Measurements from ENCODE around the gene PTBP1. TPM values are rescaled to one million over a fixed set of nuclear protein-coding genes. Genes with fewer than 3 reads are reported as not detected.

The PTBP1 gene
- total and polyA plus RNA-seq, 2 donors (not counting 1 experiment from before 2014, with no cell fraction given): 137 to 309 TPM

- Histone ChIP-seq H3K4me2 (replicated peaks; ENCODE audit: low read depth, low read length, poor library complexity, severe bottlenecking) (peak overlapping the region; percentile 38), H3K4me1 (ENCODE audit: control insufficient read depth in 2 of 2, insufficient read depth in 2 of 2, low read length in 2 of 2) (peaks cover 22 to 43% of the 10 kb centered on the region in 2 donors), H3K4me3 (ENCODE audit: control extremely low read depth in 1 of 5, extremely low read depth in 1 of 5, insufficient read depth in 1 of 5, low read depth in 2 of 5, low read length in 4 of 5) (no peak overlapping the region), H3K36me3 (replicated peaks in 1 of 2; ENCODE audit: control extremely low read depth in 1 of 2, control insufficient read depth in 1 of 2, extremely low read depth in 1 of 2, insufficient read depth in 2 of 2, low read length in 1 of 2) (peaks cover 0 to 60% of the 10 kb centered on the region in 2 experiments), H3K27me3 (replicated peaks in 1 of 4; ENCODE audit: control extremely low read depth in 1 of 4, control insufficient read depth in 3 of 4, insufficient read depth in 4 of 4, low read length in 3 of 4) (no peaks in the 10 kb centered on the region), H3K9ac (ENCODE audit: low read length) (no peak overlapping the region), H3K79me2 (ENCODE audit: control insufficient read depth, insufficient read depth, low read length) (peaks cover 88% of the 10 kb centered on the region), H3K27ac (ENCODE audit: low read length in 2 of 2) (no peak overlapping the region), H2AFZ (ENCODE audit: insufficient read depth, low read depth, low read length, poor library complexity, severe bottlenecking) (no peak overlapping the region), H4K20me1 (ENCODE audit: control insufficient read depth, insufficient read depth, low read length, poor library complexity, severe bottlenecking) (peaks cover 84% of the 10 kb centered on the region), H3K9me3 (ENCODE audit: control extremely low read depth in 1 of 3, control insufficient read depth in 2 of 3, insufficient read depth in 1 of 3, low read length in 2 of 3) (no peaks in the 10 kb centered on the region)
- no peak overlapping the region for H3K27ac Mint-ChIP-seq
- H3K4me3 Mint-ChIP-seq: no peak overlapping the region
- H3K9me3 Mint-ChIP-seq (ENCODE audit: insufficient read depth): no peaks in the 10 kb centered on the region
- DNase-seq: peak; percentile 34
- peaks cover 44% of the 10 kb centered on the region for H3K4me1 Mint-ChIP-seq
- ATAC-seq (ENCODE audit: low read depth): no peak
- CTCF ChIA-PET: no interaction called here
- H3K27me3 Mint-ChIP-seq: no peaks in the 10 kb centered on the region
- TF ChIP-seq EZH2 (IDR thresholded peaks at IDR 0.05; ENCODE audit: borderline replicate concordance, insufficient read depth, low read depth, low read length, poor library complexity, severe bottlenecking) (no peak), CTCF (IDR thresholded peaks at IDR 0.05) (no peak)
- POLR2A ChIA-PET: interaction anchor here (1.0 kb wide), 1 partner anchor 237 kb away, joined by 3 read pairs; no protein-coding TSS in a partner anchor
- intact Hi-C loops (cut with micrococcal nuclease): no loop called here
- 81% methylated on average over 27 of the region's 29 CpGs for WGBS (ENCODE audit: insufficient coverage)
These were observed 4.0 kb downstream of the PTBP1 start for GRCh38 chr19:801030-801860.

- Mint-ChIP-seq H3K27ac (no peak overlapping the region), H3K9me3 (ENCODE audit: insufficient read depth) (no peaks in the 10 kb centered on the region), H3K4me3 (no peak overlapping the region), H3K4me1 (peaks cover 40% of the 10 kb centered on the region), H3K27me3 (no peaks in the 10 kb centered on the region)
- DNase-seq: peak; percentile 24
- H2AFZ ChIP-seq (ENCODE audit: insufficient read depth, low read depth, low read length, poor library complexity, severe bottlenecking): no peak overlapping the region
- H3K27ac ChIP-seq (ENCODE audit: low read length in 2 of 2): no peak overlapping the region
- peaks cover 91% of the 10 kb centered on the region for H3K79me2 ChIP-seq (ENCODE audit: control insufficient read depth, insufficient read depth, low read length)
- intact Hi-C loops (cut with micrococcal nuclease): no loop called here
- H3K4me2 ChIP-seq (replicated peaks; ENCODE audit: low read depth, low read length, poor library complexity, severe bottlenecking): peak overlapping the region; percentile 4
- H3K4me3 ChIP-seq (ENCODE audit: control extremely low read depth in 1 of 5, extremely low read depth in 1 of 5, insufficient read depth in 1 of 5, low read depth in 2 of 5, low read length in 4 of 5): no peak overlapping the region
- H3K9ac ChIP-seq (ENCODE audit: low read length): no peak overlapping the region
- H3K9me3 ChIP-seq (ENCODE audit: control extremely low read depth in 1 of 3, control insufficient read depth in 2 of 3, insufficient read depth in 1 of 3, low read length in 2 of 3): no peaks in the 10 kb centered on the region
- CTCF ChIA-PET: no interaction called here
- no peaks in the 10 kb centered on the region for H3K27me3 ChIP-seq (replicated peaks in 1 of 4; ENCODE audit: control extremely low read depth in 1 of 4, control insufficient read depth in 3 of 4, insufficient read depth in 4 of 4, low read length in 3 of 4)
- peaks cover 91% of the 10 kb centered on the region for H4K20me1 ChIP-seq (ENCODE audit: control insufficient read depth, insufficient read depth, low read length, poor library complexity, severe bottlenecking)
- no peak for ATAC-seq (ENCODE audit: low read depth)
- POLR2A ChIA-PET: interaction anchor here (0.6 kb wide), 1 partner anchor 9 kb away, joined by 7 read pairs; no protein-coding TSS in a partner anchor
- WGBS (ENCODE audit: insufficient coverage): 94% methylated on average over 21 of the region's 23 CpGs
- peaks cover 22 to 39% of the 10 kb centered on the region in 2 donors for H3K4me1 ChIP-seq (ENCODE audit: control insufficient read depth in 2 of 2, insufficient read depth in 2 of 2, low read length in 2 of 2)
- TF ChIP-seq EZH2 (IDR thresholded peaks at IDR 0.05; ENCODE audit: borderline replicate concordance, insufficient read depth, low read depth, low read length, poor library complexity, severe bottlenecking) (no peak), CTCF (IDR thresholded peaks at IDR 0.05) (no peak)
- H3K36me3 ChIP-seq (replicated peaks in 1 of 2; ENCODE audit: control extremely low read depth in 1 of 2, control insufficient read depth in 1 of 2, extremely low read depth in 1 of 2, insufficient read depth in 2 of 2, low read length in 1 of 2): peaks cover 0 to 66% of the 10 kb centered on the region in 2 experiments
These were observed 4.7 kb downstream of the PTBP1 start for GRCh38 chr19:801861-802497.

All from B cell (primary cell).